Measurements from ENCODE around the gene RAB29. TPM values are rescaled to one million over a fixed set of nuclear protein-coding genes. Genes with fewer than 3 reads are reported as not detected.

The RAB29 gene
- polyA plus RNA-seq, 1 of the 3 experiments (the other 2 are of a cell fraction) = 9.2 TPM

- Histone ChIP-seq H4K20me1 (ENCODE audit: insufficient read depth) (no peaks in the 10 kb centered on the region), H3K27ac (ENCODE audit: low read depth in 2 of 2, low read length in 1 of 2) (no peak overlapping the region), H3K4me3 (ENCODE audit: low read depth in 2 of 2, low read length in 1 of 2) (no peak overlapping the region), H3K36me3 (replicated peaks in 1 of 2; ENCODE audit: control insufficient read depth in 1 of 2, insufficient read depth in 2 of 2, low read length in 1 of 2) (peaks cover 0 to 6% of the 10 kb centered on the region in 2 experiments), H3K9me2 (no peaks in the 10 kb centered on the region), H3K9me3 (no peaks in the 10 kb centered on the region), H2AFZ (ENCODE audit: low read depth) (no peak overlapping the region), H3K4me1 (ENCODE audit: control insufficient read depth in 1 of 2, insufficient read depth in 2 of 2, low read depth in 1 of 2, low read length in 1 of 2) (peaks cover 0 to 5% of the 10 kb centered on the region in 2 experiments; a peak in 1 of 4 replicates), H3K4me2 (no peak overlapping the region), H3K79me2 (ENCODE audit: insufficient read depth) (no peaks in the 10 kb centered on the region), H3F3A (replicated peaks; ENCODE audit: insufficient read depth) (no peaks in the 10 kb centered on the region), H3K27me3 (ENCODE audit: insufficient read depth) (no peaks in the 10 kb centered on the region), H3K9ac (no peak overlapping the region)
- DNase-seq = no peak
- 93% methylated on average over 9 of the region's 9 CpGs for WGBS (ENCODE audit: low lambda C conversion rate)
- CTCF ChIA-PET = interaction anchor here (0.7 to 2.2 kb wide), 8 partner anchors 25 to 321 kb away, joined by 3 to 15 read pairs (median 4); no protein-coding TSS in a partner anchor
- TF ChIP-seq GATA2 (CRISPR knock-in tag; IDR thresholded peaks at IDR 0.05) (no peak), RFX5 (IDR thresholded peaks at IDR 0.05; ENCODE audit: low read length) (no peak), POLR2AphosphoS5 (IDR thresholded peaks at IDR 0.05; ENCODE audit: low read depth, low read length) (no peak), TEAD4 (IDR thresholded peaks at IDR 0.05; ENCODE audit: borderline replicate concordance, insufficient read depth) (no peak)
- POLR2A ChIA-PET = no interaction called here
Measured at GRCh38 chr1:205785446-205785845, 10.2 kb upstream of the RAB29 start.

DNA sequence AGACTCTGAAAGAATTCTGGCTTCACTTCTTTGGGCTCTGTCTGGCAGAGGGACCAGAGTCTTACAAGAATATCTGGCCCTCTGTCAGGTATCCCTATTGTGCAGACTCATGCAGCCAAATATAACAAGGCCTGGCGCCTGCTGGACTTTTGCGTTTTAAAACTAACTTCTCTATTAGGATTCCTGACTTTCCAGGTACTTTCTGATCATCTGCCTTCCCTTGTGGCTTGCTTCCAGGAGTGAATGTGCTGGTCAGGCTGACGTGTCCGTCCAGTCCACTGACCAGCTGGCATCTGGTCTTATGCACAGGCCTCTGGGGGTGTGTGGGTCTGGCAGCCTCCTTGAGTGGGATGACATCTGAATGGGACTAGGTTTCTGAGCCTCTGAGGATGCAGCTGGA is 8.6 kb upstream of the RAB29 start:
- Histone ChIP-seq H3K4me2 (no peak overlapping the region), H3K27me3 (ENCODE audit: insufficient read depth) (no peaks in the 10 kb centered on the region), H3K9ac (no peak overlapping the region), H3K4me3 (ENCODE audit: low read depth in 2 of 2, low read length in 1 of 2) (no peak overlapping the region), H3K4me1 (ENCODE audit: control insufficient read depth in 1 of 2, insufficient read depth in 2 of 2, low read depth in 1 of 2, low read length in 1 of 2) (peaks cover 0 to 5% of the 10 kb centered on the region in 2 experiments; a peak in 1 of 4 replicates), H3K27ac (ENCODE audit: low read depth in 2 of 2, low read length in 1 of 2) (no peak overlapping the region), H3K36me3 (replicated peaks in 1 of 2; ENCODE audit: control insufficient read depth in 1 of 2, insufficient read depth in 2 of 2, low read length in 1 of 2) (no peaks in the 10 kb centered on the region), H3K9me3 (no peaks in the 10 kb centered on the region), H3F3A (replicated peaks; ENCODE audit: insufficient read depth) (no peaks in the 10 kb centered on the region), H2AFZ (ENCODE audit: low read depth) (no peak overlapping the region), H3K9me2 (no peaks in the 10 kb centered on the region), H3K79me2 (ENCODE audit: insufficient read depth) (no peaks in the 10 kb centered on the region), H4K20me1 (ENCODE audit: insufficient read depth) (no peaks in the 10 kb centered on the region)
- TF ChIP-seq NFIC (IDR thresholded peaks at IDR 0.05; ENCODE audit: borderline replicate concordance) (no peak), EZH2phosphoT487 (IDR thresholded peaks at IDR 0.05; ENCODE audit: borderline replicate concordance, low read depth) (no peak), NRF1 (IDR thresholded peaks at IDR 0.05; ENCODE audit: low read depth, low read length) (no peak), MEF2A (IDR thresholded peaks at IDR 0.05; ENCODE audit: borderline replicate concordance, low read depth) (no peak)
- ChIA-PET CTCF (interaction anchor here (1.1 to 1.4 kb wide), 2 partner anchors 126 to 193 kb away, joined by 3 read pairs; no protein-coding TSS in a partner anchor), POLR2A (no interaction called here)
- DNase-seq = no peak
- 97% methylated on average over 4 of the region's 4 CpGs for WGBS (ENCODE audit: low lambda C conversion rate)

DNA sequence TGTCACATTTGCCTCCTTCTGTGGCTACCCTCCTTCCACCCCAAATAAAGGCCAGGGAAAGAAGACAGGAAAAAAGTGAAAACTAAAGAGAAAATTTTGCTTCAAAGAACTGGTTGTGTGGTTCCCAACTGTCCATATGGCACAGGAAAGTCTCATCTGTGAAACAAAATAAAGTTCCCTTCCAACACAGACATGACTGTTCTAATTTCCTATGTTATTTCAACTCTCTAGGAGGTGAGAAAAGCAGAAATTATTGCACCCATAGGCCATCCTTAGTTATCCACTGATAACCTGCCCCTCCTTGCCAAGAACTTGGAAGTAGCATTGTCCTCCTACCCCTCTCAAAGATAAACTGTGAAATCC is 8.1 kb upstream of the RAB29 start:
- no peaks in the 10 kb centered on the region for H3F3A ChIP-seq (replicated peaks; ENCODE audit: insufficient read depth)
- H3K27me3 ChIP-seq (ENCODE audit: insufficient read depth) = no peaks in the 10 kb centered on the region
- CTCF ChIA-PET = interaction anchor here (1.1 to 2.4 kb wide), 2 partner anchors 9 to 193 kb away, joined by 3 to 23 read pairs; no protein-coding TSS in a partner anchor
- H3K9ac ChIP-seq = no peak overlapping the region
- H3K4me3 ChIP-seq (ENCODE audit: low read depth in 2 of 2, low read length in 1 of 2) = no peak overlapping the region
- H3K79me2 ChIP-seq (ENCODE audit: insufficient read depth) = no peaks in the 10 kb centered on the region
- no peak overlapping the region for H2AFZ ChIP-seq (ENCODE audit: low read depth)
- DNase-seq = no peak
- POLR2A ChIA-PET = no interaction called here
- no peak overlapping the region for H3K27ac ChIP-seq (ENCODE audit: low read depth in 2 of 2, low read length in 1 of 2)
- H3K9me2 ChIP-seq = no peaks in the 10 kb centered on the region
- no peaks in the 10 kb centered on the region for H3K9me3 ChIP-seq
- H3K4me2 ChIP-seq = no peak overlapping the region
- H3K4me1 ChIP-seq (ENCODE audit: control insufficient read depth in 1 of 2, insufficient read depth in 2 of 2, low read depth in 1 of 2, low read length in 1 of 2) = peaks cover 0 to 5% of the 10 kb centered on the region in 2 experiments; a peak in 1 of 4 replicates
- no peaks in the 10 kb centered on the region for H4K20me1 ChIP-seq (ENCODE audit: insufficient read depth)
- no peaks in the 10 kb centered on the region for H3K36me3 ChIP-seq (replicated peaks in 1 of 2; ENCODE audit: control insufficient read depth in 1 of 2, insufficient read depth in 2 of 2, low read length in 1 of 2)
- TF ChIP-seq TEAD4 (IDR thresholded peaks at IDR 0.05; ENCODE audit: borderline replicate concordance, insufficient read depth) (no peak), ZBTB33 (IDR thresholded peaks at IDR 0.05; ENCODE audit: borderline replicate concordance, low read depth) (no peak), EP300 (IDR thresholded peaks at IDR 0.05; ENCODE audit: borderline replicate concordance in 1 of 2, low read depth in 1 of 2, low read length in 1 of 2) (no peak), CTCF (IDR thresholded peaks at IDR 0.05) (no peak), SIN3A (IDR thresholded peaks at IDR 0.05; ENCODE audit: borderline replicate concordance, low read depth, low read length) (no peak), TAF1 (IDR thresholded peaks at IDR 0.05; ENCODE audit: borderline replicate concordance, low read depth, low read length) (no peak)
- TF ChIP-seq, protein P1, sequence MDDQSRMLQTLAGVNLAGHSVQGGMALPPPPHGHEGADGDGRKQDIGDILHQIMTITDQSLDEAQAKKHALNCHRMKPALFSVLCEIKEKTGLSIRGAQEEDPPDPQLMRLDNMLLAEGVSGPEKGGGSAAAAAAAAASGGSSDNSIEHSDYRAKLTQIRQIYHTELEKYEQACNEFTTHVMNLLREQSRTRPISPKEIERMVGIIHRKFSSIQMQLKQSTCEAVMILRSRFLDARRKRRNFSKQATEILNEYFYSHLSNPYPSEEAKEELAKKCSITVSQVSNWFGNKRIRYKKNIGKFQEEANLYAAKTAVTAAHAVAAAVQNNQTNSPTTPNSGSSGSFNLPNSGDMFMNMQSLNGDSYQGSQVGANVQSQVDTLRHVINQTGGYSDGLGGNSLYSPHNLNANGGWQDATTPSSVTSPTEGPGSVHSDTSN (IDR thresholded peaks at IDR 0.05) = no peak
